ENCODE measurements around the gene KCNG2. TPM values are rescaled to one million over a fixed set of nuclear protein-coding genes. Genes with fewer than 3 reads are reported as not detected.

Gene KCNG2
- total and polyA plus RNA-seq, 2 of the 4 experiments (the other 2 are of a cell fraction) = not detected

- H3K9me1 ChIP-seq (ENCODE audit: insufficient read depth, low read length) = no peaks in the 10 kb centered on the region
- POLR2A ChIA-PET (ENCODE audit: unreplicated experiment) = no interaction called here
- CTCF ChIA-PET = no interaction called here
These were observed 69.9 kb downstream of the KCNG2 start for GRCh38 chr18:79867666-79868065.

More at GRCh38 chr18:79867666-79868065, 69.9 kb downstream of the KCNG2 start:
- ATAC-seq (ENCODE audit: low read depth) = no peak
- no peaks in the 10 kb centered on the region; the same call in 1 of the 2 replicates for H3K27me3 ChIP-seq (ENCODE audit: control insufficient read depth, insufficient read depth, low read length)
- no peak overlapping the region for H4K8ac ChIP-seq (ENCODE audit: low read depth in 2 of 2, low read length in 2 of 2)
- no peak overlapping the region for H2BK5ac ChIP-seq (ENCODE audit: low read depth, low read length, poor library complexity, severe bottlenecking)
- H3K36me3 ChIP-seq (ENCODE audit: control insufficient read depth, insufficient read depth, low read length) = no peaks in the 10 kb centered on the region
- H3K4me1 ChIP-seq (ENCODE audit: control insufficient read depth, insufficient read depth, low read length) = no peaks in the 10 kb centered on the region
- H2AK9ac ChIP-seq (replicated peaks; ENCODE audit: low read depth, low read length, poor library complexity) = no peak overlapping the region
- BruUV-seq (replicated peaks) = no TSS peak
- no peak overlapping the region for H3K14ac ChIP-seq (replicated peaks; ENCODE audit: low read depth, low read length)
- no peaks in the 10 kb centered on the region for H4K20me1 ChIP-seq (ENCODE audit: insufficient read depth, low read length)
- no peaks in the 10 kb centered on the region for H3K79me1 ChIP-seq (ENCODE audit: low read depth in 1 of 2, low read length in 2 of 2)
- no peak overlapping the region for H3K56ac ChIP-seq (ENCODE audit: extremely low read depth, insufficient read depth, low read length)
- H2BK120ac ChIP-seq (ENCODE audit: low read depth, low read length) = no peak overlapping the region
- intact Hi-C loops (cut with micrococcal nuclease) (no loop called here), dilution Hi-C loops (cut with HindIII; ENCODE audit: low sequenced_read_pairs, unreplicated experiment) (no loop called here), in situ Hi-C loops (cut with MboI; ENCODE audit: low sequenced_read_pairs) (no loop called here)
- no peak overlapping the region for H3K9ac ChIP-seq (ENCODE audit: low read depth, low read length)
- H3K18ac ChIP-seq (ENCODE audit: low read depth, low read length) = no peak overlapping the region
- H2AK5ac ChIP-seq (ENCODE audit: low read depth, low read length) = no peak overlapping the region
- H4K5ac ChIP-seq (ENCODE audit: low read depth, low read length) = no peak overlapping the region
- no peak for DNase-seq
- no peak overlapping the region for H3K4ac ChIP-seq (ENCODE audit: low read depth, low read length)
- H2BK20ac ChIP-seq (ENCODE audit: low read depth, low read length) = no peak overlapping the region
- WGBS, 2 experiments (ENCODE audit: extremely low coverage in 2 of 2, insufficient read length in 1 of 2) = 89% methylated on average over 8 of the region's 16 CpGs; no CpG with 5 or more reads in 1 of the 2 experiments
- H3K27ac ChIP-seq (ENCODE audit: insufficient read depth, low read length) = no peak overlapping the region
- H3K4me3 ChIP-seq (ENCODE audit: insufficient read depth, low read depth, low read length) = no peak overlapping the region
- no peak overlapping the region for H4K91ac ChIP-seq (ENCODE audit: insufficient read depth, low read depth, low read length)
- no peak overlapping the region for H2AFZ ChIP-seq (replicated peaks; ENCODE audit: low read length, poor library complexity)
- no peak overlapping the region for H3K4me2 ChIP-seq (ENCODE audit: low read depth, low read length)
- H2BK15ac ChIP-seq (ENCODE audit: low read depth, low read length) = no peak overlapping the region
- TF ChIP-seq MXI1 (IDR thresholded peaks at IDR 0.05; ENCODE audit: borderline replicate concordance, low read depth, low read length) (no peak), NFE2L2 (IDR thresholded peaks at IDR 0.05; ENCODE audit: low read depth, low read length) (no peak), MAZ (IDR thresholded peaks at IDR 0.05; ENCODE audit: borderline replicate concordance, low read depth, low read length) (no peak), RCOR1 (IDR thresholded peaks at IDR 0.05; ENCODE audit: insufficient replicate concordance, low read length) (no peak), FOS (IDR thresholded peaks at IDR 0.05; ENCODE audit: low read depth, low read length) (no peak), CTCF (conservative IDR thresholded peaks at IDR 0.05; ENCODE audit: low read depth, low read length) (no peak), MAFK (IDR thresholded peaks at IDR 0.05; ENCODE audit: low read depth, low read length) (no peak), USF2 (IDR thresholded peaks at IDR 0.05; ENCODE audit: low read depth, low read length) (no peak), CHD1 (IDR thresholded peaks at IDR 0.05; ENCODE audit: low read depth, low read length) (no peak), ELK1 (IDR thresholded peaks at IDR 0.05; ENCODE audit: borderline replicate concordance, low read depth, low read length) (no peak), RFX5 (IDR thresholded peaks at IDR 0.05; ENCODE audit: low read depth, low read length) (no peak), SMC3 (IDR thresholded peaks at IDR 0.05; ENCODE audit: low read depth, low read length) (no peak)
- H3K23ac ChIP-seq (ENCODE audit: low read depth, low read length) = no peak overlapping the region
- peaks cover 9% of the 10 kb centered on the region for H3K9me3 ChIP-seq (ENCODE audit: control insufficient read depth, insufficient read depth, low read length)

All from IMR-90 (cell line).